Subcutaneous adipose tissue (tissue), 4 donors: ENCODE results near the gene NPDC1. TPM values are rescaled to one million over a fixed set of nuclear protein-coding genes. Genes with fewer than 3 reads are reported as not detected.

Source experiments
- CTCF ChIP-seq: fragments of 450-650 bp; IDR thresholded peaks from one replicate; pipeline ENCODE4 v1.5.1; 2016; ENCODE audit warnings: low read depth, mild to moderate bottlenecking, control low read depth, antibody characterized with exemption, moderate library complexity
- total RNA-seq, 4 donors: library from RNA; depleted of rRNA; stranded (reverse); fragments of >200 nt; gene quantifications; one replicate each; pipeline ENCODE4 v1.1.0, GENCODE V29; 2016

NPDC1 gene
- total RNA-seq, 4 donors from 2014 or later = 17.5 to 61.6 (median 29.8) TPM

DNA sequence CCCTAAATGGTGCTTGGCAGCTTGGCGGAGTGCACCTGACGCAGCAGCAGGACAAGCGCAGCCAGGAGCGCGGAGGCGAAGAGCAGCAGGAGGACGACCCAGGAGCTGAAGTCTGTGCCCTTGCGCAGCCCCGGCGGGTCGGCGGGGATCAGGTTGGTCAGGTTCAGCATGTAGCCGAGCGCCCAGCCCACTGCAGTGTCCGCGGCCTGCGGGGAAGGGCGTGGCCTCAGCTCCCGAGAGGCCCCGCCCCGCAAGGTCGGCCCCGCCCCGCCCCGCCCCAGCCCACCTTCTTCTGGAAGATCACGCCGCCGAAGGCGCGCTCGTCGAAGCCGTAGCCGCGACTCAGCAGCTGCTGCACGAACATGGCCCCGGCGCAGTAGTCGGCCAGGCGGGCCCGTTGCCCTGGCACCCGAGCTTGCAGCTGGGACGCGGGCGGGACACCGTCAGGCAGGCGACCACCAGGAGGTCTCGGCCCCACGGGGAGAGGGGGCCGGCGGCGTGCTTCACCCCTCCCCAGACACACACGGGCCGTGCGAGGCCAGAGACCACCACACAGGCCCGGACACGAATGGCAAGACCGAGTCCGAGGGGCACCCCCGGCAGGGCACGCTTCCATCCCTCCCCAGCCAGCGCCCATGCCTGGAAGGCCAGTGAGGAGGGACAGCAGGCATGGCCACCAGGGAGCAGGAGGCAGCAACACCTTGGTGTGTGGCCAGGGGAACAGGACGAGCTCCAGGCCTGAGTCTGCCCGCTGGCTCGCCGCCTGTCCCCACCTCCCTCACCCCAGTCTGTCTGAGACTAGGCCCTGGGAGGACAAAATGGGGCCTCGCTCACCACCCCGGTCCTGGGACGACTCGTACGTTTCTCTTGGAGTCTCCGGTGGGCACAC, 2.9 kb upstream of the NPDC1 start:
- TF ChIP-seq CTCF = no peak

- TF ChIP-seq CTCF = no peak
These were observed 486 bp downstream of the NPDC1 start for GRCh38 chr9:137045294-137046087.

- no peak for TF ChIP-seq CTCF
These were observed 1.3 kb downstream of the NPDC1 start for GRCh38 chr9:137044502-137045177.

DNA sequence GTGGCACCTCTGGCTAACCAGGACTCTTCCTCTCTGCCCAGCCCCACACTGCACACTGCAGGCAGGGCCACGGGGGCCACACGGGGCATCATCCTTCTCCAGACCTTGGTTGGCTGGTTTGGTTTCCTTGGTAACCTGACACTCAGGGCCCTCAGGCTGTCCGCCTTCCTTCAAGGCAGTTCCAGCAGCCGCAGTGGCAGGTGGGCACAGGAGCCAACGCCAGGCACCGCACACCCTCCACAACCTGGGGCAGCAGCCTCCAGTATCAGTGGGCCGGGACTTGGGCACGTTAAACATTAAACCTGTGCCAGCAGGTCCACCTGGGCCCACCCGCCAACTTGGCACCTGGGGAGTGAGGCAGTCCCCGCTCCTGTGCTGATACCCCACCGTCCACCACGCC, 1.9 kb downstream of the NPDC1 start:
- no peak for TF ChIP-seq CTCF

DNA sequence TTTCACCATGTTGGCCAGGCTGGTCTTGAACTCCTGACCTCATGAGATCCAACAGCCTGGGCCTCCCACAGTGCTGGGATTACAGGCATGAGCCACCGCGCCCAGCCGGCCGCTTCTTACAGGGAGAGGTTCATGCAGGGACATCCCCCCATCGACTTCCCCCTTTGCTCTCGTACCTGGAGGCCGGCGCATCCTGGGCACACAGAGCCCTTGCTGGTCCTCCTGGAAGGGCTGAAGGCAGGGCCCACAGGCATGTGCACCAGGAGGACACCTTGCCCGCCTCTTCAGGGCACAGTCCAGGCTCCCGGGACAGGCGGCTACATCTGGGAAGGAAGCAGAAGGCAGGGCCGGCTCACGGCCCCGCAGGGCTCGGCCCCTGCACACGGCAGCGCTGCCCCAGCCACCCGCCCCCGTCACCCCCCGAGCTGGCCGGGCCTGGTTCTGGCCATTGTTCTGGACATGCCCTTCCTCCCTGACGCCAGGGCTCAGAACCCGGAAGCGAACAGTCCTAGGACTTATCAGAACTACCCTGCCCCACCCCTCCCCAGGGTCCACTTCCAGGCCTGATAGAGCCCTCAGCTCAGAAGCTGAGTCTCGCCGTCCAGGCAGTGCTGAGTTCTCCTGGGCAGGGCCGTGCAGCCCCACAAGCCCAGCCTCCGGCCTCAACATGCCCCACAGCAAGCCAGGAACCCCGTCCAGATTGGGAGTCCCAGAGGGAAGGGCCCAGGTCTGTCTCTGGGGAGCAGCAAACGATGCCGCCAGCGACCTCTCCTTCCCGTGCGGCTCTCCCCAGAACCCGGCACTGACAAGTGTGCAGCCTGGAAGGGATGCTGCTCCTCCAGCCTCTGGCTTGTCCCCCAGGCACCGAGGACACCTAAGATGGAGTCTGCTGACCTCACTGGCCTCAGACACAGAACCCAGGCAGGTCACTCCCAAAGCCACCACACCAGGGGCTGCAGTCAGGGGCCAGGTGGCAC, 2.9 kb downstream of the NPDC1 start:
- no peak for TF ChIP-seq CTCF

- TF ChIP-seq CTCF = no peak
These were observed 4.9 kb downstream of the NPDC1 start for GRCh38 chr9:137041124-137041523.
